H1 (cell line): Measurements from ENCODE around the gene ZNF493. TPM values are rescaled to one million over a fixed set of nuclear protein-coding genes. Genes with fewer than 3 reads are reported as not detected.

Experiments used
- CTCF ChIA-PET: fragments of 300-600 bp; sonication (Branson Sonifier 250); formaldehyde crosslinking; loops from one replicate; lab custom pipeline; 2021; ENCODE audit not compliant: partially characterized antibody; lab: Charles Lee
- POLR2A ChIA-PET: fragments of 300-600 bp; sonication (Branson Sonifier 250); formaldehyde crosslinking; loops from one replicate; lab custom pipeline; 2021; ENCODE audit warnings: inconsistent platforms; ENCODE audit not compliant: partially characterized antibody; lab: Charles Lee
- DNase-seq, 2 experiments: peaks; one replicate each; pipeline versions ENCODE4 v3.0.0 to v3.0.0-alpha.2; 2010 to 2022; ENCODE audit warnings: low spot score in 2 of 2, low read depth in 1 of 2, mixed read lengths in 1 of 2
- FAIRE-seq: peaks from 2 replicates; lab custom pipeline; 2011; peaks lifted over from hg19 to GRCh38; lab: Jason Lieb, UNC
- H2AFZ ChIP-seq: 2 replicates; pipeline ENCODE4 v1.8.1; 2012; ENCODE audit warnings: low read length, inconsistent platforms
- H2AK5ac ChIP-seq: 2 replicates; pipeline ENCODE4 v1.6.1; 2013; ENCODE audit warnings: low read depth, low read length
- H2BK120ac ChIP-seq: replicated peaks from 2 replicates; pipeline ENCODE3; 2013; ENCODE audit warnings: low read depth, low read length, inconsistent platforms
- H2BK12ac ChIP-seq: 2 replicates; pipeline ENCODE4 v1.6.1; 2013; ENCODE audit warnings: low read depth, low read length
- H2BK15ac ChIP-seq: 2 replicates; pipeline ENCODE4 v1.6.1; 2013; ENCODE audit warnings: low read length
- H2BK20ac ChIP-seq: 2 replicates; pipeline ENCODE4 v1.6.1; 2013; ENCODE audit warnings: low read length
- H2BK5ac ChIP-seq: 2 replicates; pipeline ENCODE4 v1.6.1; 2013; ENCODE audit warnings: low read depth, low read length
- H3K14ac ChIP-seq: 2 replicates; pipeline ENCODE4 v1.6.1; 2013; ENCODE audit warnings: inconsistent platforms; ENCODE audit not compliant: insufficient read length
- H3K18ac ChIP-seq: 2 replicates; pipeline ENCODE4 v1.6.1; 2013; ENCODE audit warnings: low read length; ENCODE audit errors: extremely low read depth
- H3K23ac ChIP-seq: 2 replicates; pipeline ENCODE4 v1.6.1; 2013; ENCODE audit warnings: inconsistent platforms; ENCODE audit not compliant: insufficient read length
- H3K23me2 ChIP-seq: 2 replicates; pipeline ENCODE4 v1.6.1; 2013; ENCODE audit warnings: low read depth, low read length
- H3K27ac ChIP-seq: 2 replicates; pipeline ENCODE4 v1.6.1; 2011; ENCODE audit warnings: low read depth, low read length, inconsistent platforms
- H3K27me3 ChIP-seq, 4 experiments: replicated peaks in 1 of 4; 1 replicate in 1 of 4; 2 replicates in 3 of 4; pipeline versions ENCODE4 v1.6.1 to v1.8.1; 2011 to 2013; ENCODE audit warnings: low read length in 3 of 4, mild to moderate bottlenecking in 3 of 4, inconsistent platforms in 2 of 4, mixed read lengths in 2 of 4, moderate library complexity in 1 of 4; ENCODE audit not compliant: control insufficient read depth in 3 of 4, insufficient read depth in 3 of 4; ENCODE audit errors: extremely low read depth in 1 of 4
- H3K36me3 ChIP-seq, 4 experiments: 2 replicates each; pipeline versions ENCODE4 v1.6.1 to v1.8.1; 2011 to 2013; ENCODE audit warnings: mild to moderate bottlenecking in 4 of 4, low read length in 3 of 4, moderate library complexity in 2 of 4, control low read depth in 1 of 4, inconsistent platforms in 1 of 4; ENCODE audit not compliant: insufficient read depth in 4 of 4, control insufficient read depth in 2 of 4
- H3K4ac ChIP-seq: replicated peaks from 2 replicates; pipeline ENCODE3; 2013; ENCODE audit warnings: low read length, low read depth, mixed read lengths, inconsistent platforms; ENCODE audit not compliant: insufficient read length
- H3K4me1 ChIP-seq, 4 experiments: replicated peaks in 1 of 4; 1 replicate in 1 of 4; 2 replicates in 3 of 4; pipeline versions ENCODE4 v1.6.1 to v1.8.1; 2011 to 2013; ENCODE audit warnings: low read length in 3 of 4, inconsistent platforms in 2 of 4, mixed read lengths in 1 of 4; ENCODE audit not compliant: insufficient read depth in 4 of 4, control insufficient read depth in 3 of 4
- H3K4me2 ChIP-seq, 2 experiments: 2 replicates each; pipeline versions ENCODE4 v1.6.1 to v1.8.1; 2011 to 2013; ENCODE audit warnings: low read depth in 2 of 2, low read length in 2 of 2, control low read depth in 1 of 2, inconsistent platforms in 1 of 2, mild to moderate bottlenecking in 1 of 2; ENCODE audit not compliant: insufficient read depth in 1 of 2
- H3K4me3 ChIP-seq, 4 experiments: fragments of 200-600, 300-600 bp in 1 of 4; sonication (generic), shearing (Covaris generic), sonication (Bioruptor Twin) in 1 of 4; 2 replicates each; pipeline versions ENCODE4 v1.5.1 to v1.8.1; 2011 to 2016; ENCODE audit warnings: low read length in 4 of 4, low read depth in 3 of 4, control low read depth in 2 of 4, inconsistent platforms in 2 of 4, mild to moderate bottlenecking in 2 of 4, mixed read lengths in 1 of 4, moderate library complexity in 1 of 4; ENCODE audit not compliant: insufficient read depth in 2 of 4; ENCODE audit errors: extremely low read depth in 1 of 4
- H3K56ac ChIP-seq: replicated peaks from 2 replicates; pipeline ENCODE3; 2013; ENCODE audit warnings: low read depth, mild to moderate bottlenecking, mixed read lengths, low read length, inconsistent platforms; ENCODE audit not compliant: insufficient read length
- H3K79me1 ChIP-seq: 2 replicates; pipeline ENCODE4 v1.6.1; 2013; ENCODE audit warnings: low read depth, low read length, control low read depth
- H3K79me2 ChIP-seq, 2 experiments: 2 replicates each; pipeline versions ENCODE4 v1.6.1 to v1.8.1; 2012 to 2013; ENCODE audit warnings: low read length in 2 of 2, mild to moderate bottlenecking in 2 of 2, inconsistent platforms in 1 of 2; ENCODE audit not compliant: insufficient read depth in 2 of 2, control insufficient read depth in 1 of 2
- H3K9ac ChIP-seq, 4 experiments: replicated peaks in 1 of 4; 1 replicate in 1 of 4; 2 replicates in 3 of 4; pipeline versions ENCODE4 v1.6.1 to v1.8.1; 2011 to 2013; ENCODE audit warnings: low read depth in 3 of 4, low read length in 3 of 4, control low read depth in 2 of 4, mild to moderate bottlenecking in 2 of 4, moderate library complexity in 2 of 4, inconsistent platforms in 1 of 4; ENCODE audit errors: extremely low read depth in 1 of 4
- H3K9me3 ChIP-seq, 2 experiments: 2 replicates each; pipeline versions ENCODE4 v1.6.1 to v1.8.1; 2012 to 2013; ENCODE audit warnings: mild to moderate bottlenecking in 2 of 2, moderate library complexity in 2 of 2, control low read depth in 1 of 2, inconsistent platforms in 1 of 2, low read depth in 1 of 2, low read length in 1 of 2, mixed read lengths in 1 of 2; ENCODE audit not compliant: insufficient read depth in 2 of 2
- H4K20me1 ChIP-seq, 2 experiments: replicated peaks in 1 of 2; 2 replicates each; pipeline versions ENCODE3 to v1.8.1; 2011 to 2013; ENCODE audit warnings: inconsistent platforms in 2 of 2, low read length in 2 of 2, mild to moderate bottlenecking in 1 of 2; ENCODE audit not compliant: insufficient read depth in 2 of 2, control insufficient read depth in 1 of 2
- H4K5ac ChIP-seq: 2 replicates; pipeline ENCODE4 v1.6.1; 2013; ENCODE audit warnings: low read length, low read depth, mixed read lengths, inconsistent platforms; ENCODE audit not compliant: insufficient read length
- H4K8ac ChIP-seq: 2 replicates; pipeline ENCODE4 v1.8.0; 2013; ENCODE audit warnings: mild to moderate bottlenecking, moderate library complexity, low read length, inconsistent platforms; ENCODE audit not compliant: insufficient read depth; ENCODE audit errors: extremely low read depth
- H4K91ac ChIP-seq: replicated peaks from 2 replicates; pipeline ENCODE3; 2013; ENCODE audit warnings: low read length, mixed read lengths, inconsistent platforms; ENCODE audit not compliant: insufficient read length
- CEBPB ChIP-seq: IDR thresholded peaks from 2 replicates; pipeline ENCODE4 v1.6.1; 2012; ENCODE audit warnings: low read depth, low read length
- CTCF ChIP-seq, 3 experiments: IDR thresholded peaks; 1 replicate in 2 of 3; 2 replicates in 1 of 3; pipeline versions ENCODE4 v1.5.1 to v1.6.1; 2011; ENCODE audit warnings: low read length in 3 of 3, mild to moderate bottlenecking in 3 of 3, inconsistent platforms in 2 of 3, low read depth in 1 of 3, moderate library complexity in 1 of 3; ENCODE audit not compliant: insufficient read depth in 1 of 3; ENCODE audit errors: control extremely low read depth in 1 of 3
- KDM1A ChIP-seq: fragments of 200-600, 300-600 bp; sonication (generic); IDR thresholded peaks from 2 replicates; pipeline ENCODE4 v1.7.1; 2016; ENCODE audit warnings: mild to moderate bottlenecking, low read length, borderline replicate concordance
- NRF1 ChIP-seq: IDR thresholded peaks from 2 replicates; pipeline ENCODE4 v1.6.1; 2011; ENCODE audit warnings: mild to moderate bottlenecking, low read depth, low read length, improper control_type of control experiment
- SAP30 ChIP-seq: fragments of 300-600 bp; sonication (generic); IDR thresholded peaks from 2 replicates; pipeline ENCODE4 v1.7.1; 2012; ENCODE audit warnings: low read length, moderate library complexity, mild to moderate bottlenecking, inconsistent platforms; ENCODE audit not compliant: insufficient read depth, insufficient replicate concordance
- YY1 ChIP-seq: IDR thresholded peaks from 2 replicates; pipeline ENCODE4 v1.6.1; 2011; ENCODE audit warnings: low read depth, mild to moderate bottlenecking, low read length
- WGBS, 2 experiments: shearing (Covaris generic) in 1 of 2; methylation state at CpG; one replicate each; pipeline versions ENCODE4 v1.1.6 to v1.1.7; 2013 to 2015; ENCODE audit warnings: low lambda C conversion rate in 2 of 2, mixed read lengths in 2 of 2, inconsistent platforms in 1 of 2, low coverage in 1 of 2, missing lambda C conversion rate in 1 of 2; ENCODE audit not compliant: insufficient replicate concordance in 2 of 2, insufficient coverage in 1 of 2, insufficient read length in 1 of 2; ENCODE audit errors: extremely low coverage in 1 of 2, missing lambda C conversion rate in 1 of 2; 5-methylcytosine and 5-hydroxymethylcytosine counted together
- polyA plus RNA-seq, 7 experiments: library from polyadenylated mRNA; depleted of rRNA in 3 of 7; stranded (reverse) in 5 of 7; unstranded in 2 of 7; fragments of >200 nt in 5 of 7; fragments of 200-250 nt in 2 of 7; gene quantifications; 1 replicate in 5 of 7; 2 replicates in 1 of 7; 4 replicates in 1 of 7; pipeline versions ENCODE4 v1.2.1 to v1.2.3, GENCODE V29; 2011 to 2013; ENCODE audit warnings: missing spikeins in 2 of 7, mixed read lengths in 2 of 7
- total RNA-seq: library from RNA; stranded (reverse); fragmentation: NEBNext Ultra II Directional; extraction: Animal tissue kit (Norgen Biotek cat#: 25700); gene quantifications from 2 replicates; pipeline ENCODE4 v1.2.1, GENCODE V29; 2021

ZNF493 gene
- total and polyA plus RNA-seq, 2 of the 8 experiments (the other 6 are each of a cell fraction or from before 2014, with no cell fraction given): 9.0 to 32.2 TPM

GRCh38 chr19:21440321-21440720 lies 43.4 kb downstream of the ZNF493 start:
- Histone ChIP-seq H3K9me3 (peaks cover 9 to 25% of the 10 kb centered on the region in 2 experiments), H3K79me2 (no peaks in the 10 kb centered on the region), H4K8ac (no peak overlapping the region), H3K9ac (no peak overlapping the region), H3K27ac (no peak overlapping the region), H4K5ac (no peak overlapping the region), H2BK15ac (no peak overlapping the region), H3K14ac (no peak overlapping the region), H3K23me2 (no peaks in the 10 kb centered on the region), H2AK5ac (no peak overlapping the region), H3K56ac (no peak overlapping the region), H3K79me1 (no peaks in the 10 kb centered on the region), H4K20me1 (no peaks in the 10 kb centered on the region), H3K23ac (no peak overlapping the region), H2BK5ac (no peak overlapping the region), H2BK120ac (no peak overlapping the region), H3K4me2 (no peak overlapping the region), H3K4me1 (peaks cover 0 to 3% (median 0%) of the 10 kb centered on the region in 4 experiments; a peak in 3 of 7 replicates), H3K4ac (no peak overlapping the region), H2BK20ac (no peak overlapping the region), H2BK12ac (no peak overlapping the region), H3K36me3 (peaks cover 0 to 17% (median 6%) of the 10 kb centered on the region in 4 experiments; a peak in 3 of 8 replicates), H3K4me3 (no peak overlapping the region), H3K27me3 (no peaks in the 10 kb centered on the region), H2AFZ (no peak overlapping the region), H3K18ac (no peak overlapping the region), H4K91ac (no peak overlapping the region)
- FAIRE-seq: no peak
- DNase-seq: no peak
- TF ChIP-seq CTCF (IDR thresholded peaks at IDR 0.05; ENCODE audit: control extremely low read depth in 1 of 3, insufficient read depth in 1 of 3, low read depth in 1 of 3, low read length in 3 of 3): no peak
- no peak for TF ChIP-seq KDM1A
- no peak for TF ChIP-seq YY1
- no peak for TF ChIP-seq SAP30
- no peak for TF ChIP-seq CEBPB
- TF ChIP-seq NRF1: no peak
- ChIA-PET CTCF (interaction anchor here (0.6 kb wide), 1 partner anchor 273 kb away, joined by 3 read pairs; no protein-coding TSS in a partner anchor), POLR2A (interaction anchor here (0.6 to 3.2 kb wide), 4 partner anchors 9 to 217 kb away, joined by 3 to 7 read pairs (median 5); no protein-coding TSS in a partner anchor)
- WGBS, 2 experiments: 92% methylated on average over 16 of the region's 16 CpGs; no CpG with 5 or more reads in 1 of the 2 experiments
